Thyroid gland (tissue), 4 donors: Measurements from ENCODE around the gene MRPL36. TPM values are rescaled to one million over a fixed set of nuclear protein-coding genes. Genes with fewer than 3 reads are reported as not detected.

Experiments used
- DNase-seq, 2 donors: peaks; one replicate each; pipeline ENCODE4 v3.0.0-alpha.2; 2019
- H3K27ac ChIP-seq, 3 donors: fragments of 200-600 bp; sonication (generic); 1 replicate in 2 of 3; 2 replicates in 1 of 3; pipeline ENCODE4 v1.5.1; 2016 to 2019; ENCODE audit warnings: mild to moderate bottlenecking in 1 of 3, moderate library complexity in 1 of 3
- H3K27me3 ChIP-seq: fragments of 200-600 bp; sonication (generic); one replicate; pipeline ENCODE4 v1.5.1; 2019
- H3K36me3 ChIP-seq, 2 donors: fragments of 200-600 bp; sonication (generic); one replicate each; pipeline ENCODE4 v1.5.1; 2016 to 2019
- H3K4me1 ChIP-seq, 2 donors: fragments of 200-600 bp; sonication (generic); one replicate each; pipeline ENCODE4 v1.5.1; 2017 to 2019
- H3K4me3 ChIP-seq, 3 donors: fragments of 200-600 bp; sonication (generic); replicated peaks in 1 of 3; 1 replicate in 2 of 3; 2 replicates in 1 of 3; pipeline ENCODE4 v1.5.1; 2016; ENCODE audit warnings: mild to moderate bottlenecking in 1 of 3
- H3K9me3 ChIP-seq: fragments of 200-600 bp; sonication (generic); one replicate; pipeline ENCODE4 v1.5.1; 2017
- POLR2A ChIP-seq, 2 donors: fragments of 450-650 bp; IDR thresholded peaks; one replicate each; pipeline ENCODE4 v1.6.1; 2017; ENCODE audit warnings: antibody characterized with exemption in 2 of 2, mild to moderate bottlenecking in 2 of 2, moderate library complexity in 1 of 2
- WGBS, 2 donors: methylation state at CpG; one replicate each; pipeline ENCODE4 v1.1.5; 2017; 5-methylcytosine and 5-hydroxymethylcytosine counted together
- intact Hi-C: fragments of 100-400 bp; cut with DNase I; formaldehyde crosslinking; loops from one replicate; pipeline ENCODE4 v1.15.1; 2023
- total RNA-seq, 4 donors: library from RNA; depleted of rRNA; stranded (reverse); fragments of >200 nt; gene quantifications; one replicate each; pipeline ENCODE4 v1.2.3, GENCODE V29; 2016
- TF ChIP-seq, protein P1 (sequence below), 6 experiments: fragments of 200-600 bp in 3 of 6; fragments of 450-650 bp in 3 of 6; sonication (generic) in 3 of 6; IDR thresholded peaks; one replicate each; pipeline ENCODE4 v1.5.1; 2016 to 2019; ENCODE audit warnings: antibody characterized with exemption in 6 of 6, mild to moderate bottlenecking in 2 of 6, inconsistent platforms in 1 of 6, moderate library complexity in 1 of 6

The MRPL36 gene
- total RNA-seq, 4 donors from 2014 or later: 10.4 to 41.7 (median 33.6) TPM

DNA sequence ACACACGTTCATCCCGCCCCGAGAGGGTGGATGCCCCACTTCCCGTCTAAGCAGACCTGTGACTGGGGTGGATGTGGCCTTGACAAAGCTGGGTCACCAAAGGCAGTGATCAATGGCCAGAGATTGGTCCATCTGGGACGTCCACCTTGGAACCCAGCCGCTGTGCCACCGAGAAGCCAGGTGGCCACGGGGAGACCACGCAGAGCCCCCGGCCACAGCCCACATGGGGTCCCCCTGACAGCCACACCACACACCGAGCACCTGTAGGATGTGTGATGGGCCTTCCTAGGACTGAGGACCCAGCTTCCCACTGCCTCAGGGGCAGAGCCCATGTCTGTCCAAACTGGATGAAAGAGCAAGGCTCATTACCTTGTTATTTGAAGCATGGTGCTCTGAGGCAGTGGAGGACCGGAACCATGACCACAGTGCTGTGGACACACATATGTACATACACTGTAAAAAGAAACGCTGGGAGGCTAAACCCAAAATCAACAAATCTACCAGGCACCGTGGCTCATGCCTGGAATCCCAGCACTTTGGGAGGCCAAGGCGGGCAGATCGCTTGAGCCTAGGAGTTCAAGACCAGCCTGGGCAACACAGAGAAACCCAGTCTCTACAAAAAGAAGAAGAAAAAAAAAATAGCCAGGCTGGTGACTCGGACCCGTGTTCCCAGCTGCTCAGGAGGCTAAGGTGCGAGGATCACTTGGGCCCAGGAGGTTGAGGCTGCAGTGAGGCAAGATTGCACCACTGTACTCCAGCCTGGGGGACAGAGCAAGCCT is 50.1 kb downstream of the MRPL36 start:
- Histone ChIP-seq H3K4me1 (no peaks in the 10 kb centered on the region), H3K27me3 (no peaks in the 10 kb centered on the region), H3K36me3 (no peaks in the 10 kb centered on the region), H3K4me3 (no peak overlapping the region), H3K27ac (no peak overlapping the region), H3K9me3 (no peaks in the 10 kb centered on the region)
- WGBS, 2 donors: 84 to 90% methylated on average over 16 to 18 of the region's 19 CpGs
- no peak for TF ChIP-seq POLR2A (IDR thresholded peaks at IDR 0.05)
- TF ChIP-seq, protein P1, sequence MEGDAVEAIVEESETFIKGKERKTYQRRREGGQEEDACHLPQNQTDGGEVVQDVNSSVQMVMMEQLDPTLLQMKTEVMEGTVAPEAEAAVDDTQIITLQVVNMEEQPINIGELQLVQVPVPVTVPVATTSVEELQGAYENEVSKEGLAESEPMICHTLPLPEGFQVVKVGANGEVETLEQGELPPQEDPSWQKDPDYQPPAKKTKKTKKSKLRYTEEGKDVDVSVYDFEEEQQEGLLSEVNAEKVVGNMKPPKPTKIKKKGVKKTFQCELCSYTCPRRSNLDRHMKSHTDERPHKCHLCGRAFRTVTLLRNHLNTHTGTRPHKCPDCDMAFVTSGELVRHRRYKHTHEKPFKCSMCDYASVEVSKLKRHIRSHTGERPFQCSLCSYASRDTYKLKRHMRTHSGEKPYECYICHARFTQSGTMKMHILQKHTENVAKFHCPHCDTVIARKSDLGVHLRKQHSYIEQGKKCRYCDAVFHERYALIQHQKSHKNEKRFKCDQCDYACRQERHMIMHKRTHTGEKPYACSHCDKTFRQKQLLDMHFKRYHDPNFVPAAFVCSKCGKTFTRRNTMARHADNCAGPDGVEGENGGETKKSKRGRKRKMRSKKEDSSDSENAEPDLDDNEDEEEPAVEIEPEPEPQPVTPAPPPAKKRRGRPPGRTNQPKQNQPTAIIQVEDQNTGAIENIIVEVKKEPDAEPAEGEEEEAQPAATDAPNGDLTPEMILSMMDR (IDR thresholded peaks at IDR 0.05): no peak
- intact Hi-C loops: no loop called here
- no peak for DNase-seq

DNA sequence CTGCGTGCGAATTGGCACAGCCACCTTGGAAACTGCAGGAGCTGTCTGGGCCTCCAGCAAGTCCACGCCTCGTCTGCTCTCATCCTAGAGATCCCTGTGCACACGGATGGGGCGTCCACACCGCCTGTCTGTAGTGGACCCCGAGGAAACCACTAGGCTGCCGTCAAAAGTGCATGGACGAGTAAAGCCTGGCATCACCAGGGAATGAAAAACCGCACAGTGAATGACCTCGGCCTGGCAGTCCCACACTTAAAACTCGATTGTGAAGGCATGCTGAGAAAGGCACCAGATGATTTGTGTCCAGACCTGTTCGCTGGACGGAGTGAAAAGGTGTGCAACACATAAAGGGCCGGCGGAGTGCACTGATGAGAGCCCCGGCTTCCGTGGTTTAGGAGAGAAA is 50.8 kb downstream of the MRPL36 start:
- Histone ChIP-seq H3K9me3 (no peaks in the 10 kb centered on the region), H3K27me3 (no peaks in the 10 kb centered on the region), H3K27ac (no peak overlapping the region), H3K4me3 (no peak overlapping the region), H3K36me3 (no peaks in the 10 kb centered on the region), H3K4me1 (no peaks in the 10 kb centered on the region)
- intact Hi-C loops: no loop called here
- WGBS, 2 donors: 86 to 88% methylated on average over 19 of the region's 19 CpGs
- no peak for DNase-seq
- TF ChIP-seq, protein P1 (IDR thresholded peaks at IDR 0.05): no peak
- TF ChIP-seq POLR2A (IDR thresholded peaks at IDR 0.05): no peak

Other genes with a start within 250 kb of the MRPL36 start
- gene NDUFS6, start 1.6 kb upstream of the MRPL36 start, total RNA-seq: 100 to 1,000 TPM in 1 of 4 donors, 10 to 100 TPM in 3; 35.8 to 127 (median 54.4) TPM
- gene IRX4, start 83.1 kb upstream of the MRPL36 start, total RNA-seq: not detected